HepG2 (cell line): ENCODE measurements around the gene CDK10. TPM values are rescaled to one million over a fixed set of nuclear protein-coding genes. Genes with fewer than 3 reads are reported as not detected.

Source experiments
- AGO2 ChIP-seq: fragments of 200-400 bp; formaldehyde crosslinking; optimal IDR thresholded peaks from 2 replicates; pipeline ENCODE3; 2017; ENCODE audit warnings: mild to moderate bottlenecking, low read depth, low read length, moderate library complexity
- DNMT1 ChIP-seq: sonication (generic); formaldehyde crosslinking; IDR thresholded peaks from 2 replicates; pipeline ENCODE4 v1.5.1; 2020; ENCODE audit warnings: mild to moderate bottlenecking, missing genetic modification reagents
- GLI4 ChIP-seq: sonication (generic); formaldehyde crosslinking; IDR thresholded peaks from 2 replicates; pipeline ENCODE4 v1.5.1; 2020; ENCODE audit warnings: missing genetic modification reagents, mild to moderate bottlenecking, moderate library complexity, borderline replicate concordance
- MLXIP ChIP-seq: sonication (generic); formaldehyde crosslinking; IDR thresholded peaks from 2 replicates; pipeline ENCODE4 v1.9.0; 2021; ENCODE audit warnings: missing genetic modification reagents, borderline replicate concordance
- MTA1 ChIP-seq: sonication (generic); formaldehyde crosslinking; IDR thresholded peaks from 2 replicates; pipeline ENCODE4 v1.4.0; 2020; ENCODE audit warnings: missing genetic modification reagents, mild to moderate bottlenecking, borderline replicate concordance
- MXD1 ChIP-seq: sonication (generic); formaldehyde crosslinking; IDR thresholded peaks from 2 replicates; pipeline ENCODE4 v1.4.0; 2020; ENCODE audit warnings: mild to moderate bottlenecking, missing genetic modification reagents
- NFYB ChIP-seq: sonication (generic); formaldehyde crosslinking; IDR thresholded peaks from 2 replicates; pipeline ENCODE4 v1.4.0; 2020; ENCODE audit warnings: missing genetic modification reagents
- TBL1XR1 ChIP-seq: fragments of 150-350 bp; IDR thresholded peaks from 2 replicates; pipeline ENCODE4 v1.6.1; 2014; ENCODE audit warnings: borderline replicate concordance, low read length; ENCODE audit not compliant: partially characterized antibody
- ZFP82 ChIP-seq: sonication (generic); formaldehyde crosslinking; IDR thresholded peaks from 2 replicates; pipeline ENCODE4 v1.5.1; 2020; ENCODE audit warnings: mild to moderate bottlenecking, missing genetic modification reagents, borderline replicate concordance
- ZFP90 ChIP-seq: sonication (generic); formaldehyde crosslinking; IDR thresholded peaks from 2 replicates; pipeline ENCODE4 v1.8.0; 2022; ENCODE audit warnings: missing genetic modification reagents, mild to moderate bottlenecking, inconsistent platforms, borderline replicate concordance
- ZNF362 ChIP-seq: sonication (generic); formaldehyde crosslinking; IDR thresholded peaks from 2 replicates; pipeline ENCODE4 v1.4.0; 2020; ENCODE audit warnings: missing genetic modification reagents, mild to moderate bottlenecking, borderline replicate concordance
- ZNF547 ChIP-seq: sonication (generic); formaldehyde crosslinking; IDR thresholded peaks from 2 replicates; pipeline ENCODE4 v1.5.1; 2020; ENCODE audit warnings: mild to moderate bottlenecking, missing genetic modification reagents
- ZNF687 ChIP-seq: sonication (generic); formaldehyde crosslinking; IDR thresholded peaks from 2 replicates; pipeline ENCODE4 v1.5.1; 2020; ENCODE audit warnings: mild to moderate bottlenecking, missing genetic modification reagents, moderate library complexity
- ZNF703 ChIP-seq: sonication (generic); formaldehyde crosslinking; IDR thresholded peaks from 2 replicates; pipeline ENCODE4 v1.5.1; 2020; ENCODE audit warnings: missing genetic modification reagents, mild to moderate bottlenecking, moderate library complexity, borderline replicate concordance
- ZNF850 ChIP-seq: sonication (generic); formaldehyde crosslinking; conservative IDR thresholded peaks from 2 replicates; pipeline ENCODE4 v1.9.0; 2021; ENCODE audit warnings: mild to moderate bottlenecking, missing genetic modification reagents
- ZNF879 ChIP-seq: sonication (generic); formaldehyde crosslinking; IDR thresholded peaks from 2 replicates; pipeline ENCODE4 v1.8.1; 2023; ENCODE audit warnings: missing genetic modification reagents
- ZNF883 ChIP-seq: sonication (generic); formaldehyde crosslinking; IDR thresholded peaks from 2 replicates; pipeline ENCODE4 v1.5.1; 2020; ENCODE audit warnings: mild to moderate bottlenecking, missing genetic modification reagents; ENCODE audit errors: not compliant biosample characterization
- ZSCAN22 ChIP-seq: sonication (generic); formaldehyde crosslinking; IDR thresholded peaks from 2 replicates; pipeline ENCODE4 v1.4.0; 2020; ENCODE audit warnings: mild to moderate bottlenecking, missing genetic modification reagents
- ZSCAN30 ChIP-seq: sonication (generic); formaldehyde crosslinking; IDR thresholded peaks from 2 replicates; pipeline ENCODE4 v1.5.0; 2020; ENCODE audit warnings: mild to moderate bottlenecking, missing genetic modification reagents
- polyA plus RNA-seq, 8 experiments: library from polyadenylated mRNA; depleted of rRNA in 3 of 8; stranded (reverse) in 7 of 8; unstranded in 1 of 8; fragments of >200 nt; fragmentation: Illumina TruSeq in 4 of 8; extraction: Trizol in 4 of 8; gene quantifications; 2 replicates each; pipeline versions ENCODE4 v1.2.1 to v1.2.3, GENCODE V29; 2011 to 2016; ENCODE audit warnings: low read depth in 4 of 8, missing spikeins in 1 of 8, mixed read lengths in 1 of 8; ENCODE audit not compliant: insufficient read depth in 1 of 8
- total RNA-seq, 5 experiments: library from RNA; depleted of rRNA; stranded (reverse); fragments of >200 nt; fragmentation: Illumina TruSeq; extraction: Trizol; gene quantifications; 2 replicates each; pipeline ENCODE4 v1.2.3, GENCODE V29; 2016; ENCODE audit warnings: low read depth in 1 of 5

The CDK10 gene
- total and polyA plus RNA-seq, 2 of the 13 experiments (the other 11 are each of a cell fraction or from before 2014, with no cell fraction given) = 2.5 to 3.9 TPM

GRCh38 chr16:89738538-89739317 lies 52.2 kb downstream of the CDK10 start (continued):
- TF ChIP-seq MLXIP (CRISPR knock-in tag) = no peak
- TF ChIP-seq AGO2 = peak; percentile 78
- TF ChIP-seq ZNF687 = peak; percentile 32; the same call in 1 of the 2 replicates
- TF ChIP-seq ZNF879 = no peak
- no peak for TF ChIP-seq ZNF703
- no peak for TF ChIP-seq NFYB (CRISPR knock-in tag)
- no peak for TF ChIP-seq ZFP90
- TF ChIP-seq ZNF547 (CRISPR knock-in tag) = 0 out of 2 replicates have a peak, but pooled peaks have one; percentile 31
- no peak for TF ChIP-seq ZSCAN30 (CRISPR knock-in tag)
- TF ChIP-seq ZNF850 (CRISPR knock-in tag) = no peak
- TF ChIP-seq ZNF883 (CRISPR knock-in tag) = peak; percentile 67
- no peak for TF ChIP-seq ZNF362 (CRISPR knock-in tag)
- TF ChIP-seq TBL1XR1 = no peak
- TF ChIP-seq ZFP82 = no peak
- TF ChIP-seq ZSCAN22 = peak; percentile 42; the same call in 1 of the 2 replicates
- no peak for TF ChIP-seq MTA1 (CRISPR knock-in tag)
- TF ChIP-seq DNMT1 (CRISPR knock-in tag) = no peak
- no peak for TF ChIP-seq GLI4 (CRISPR knock-in tag)
- TF ChIP-seq MXD1 (CRISPR knock-in tag) = 0 out of 2 replicates have a peak, but pooled peaks have one; percentile 34
